Measurements from ENCODE around the gene PROM1.

Gene PROM1

GRCh38 chr4:16106956-16107355 lies 23.1 kb upstream of the PROM1 start:
- FAIRE-seq = no peak

GRCh38 chr4:16104520-16104919 lies 20.7 kb upstream of the PROM1 start:
- FAIRE-seq = no peak

- no peak for FAIRE-seq
Observed at GRCh38 chr4:16102356-16102755, 18.5 kb upstream of the PROM1 start.

- FAIRE-seq = no peak
Observed at GRCh38 chr4:16100833-16101232, 17.0 kb upstream of the PROM1 start.

GRCh38 chr4:16092682-16093319 lies 9.0 kb upstream of the PROM1 start:
- no peak for FAIRE-seq

GRCh38 chr4:16090096-16090705 lies 6.4 kb upstream of the PROM1 start:
- no peak for FAIRE-seq

GRCh38 chr4:16089156-16089555 lies 5.3 kb upstream of the PROM1 start:
- FAIRE-seq = no peak

GRCh38 chr4:16088601-16089000 lies 4.8 kb upstream of the PROM1 start:
- no peak for FAIRE-seq

GRCh38 chr4:16085822-16086221 lies 2.0 kb upstream of the PROM1 start:
- FAIRE-seq = no peak

- no peak for FAIRE-seq
Observed at GRCh38 chr4:16082426-16083240, 1.2 kb downstream of the PROM1 start.

GRCh38 chr4:16082041-16082425 lies 1.8 kb downstream of the PROM1 start:
- no peak for FAIRE-seq

- no peak for FAIRE-seq
Observed at GRCh38 chr4:16079046-16079445, 4.8 kb downstream of the PROM1 start.

- FAIRE-seq = no peak
Observed at GRCh38 chr4:16078195-16078760, 5.5 kb downstream of the PROM1 start.

GRCh38 chr4:16077786-16078185 lies 6.0 kb downstream of the PROM1 start:
- FAIRE-seq = no peak

- no peak for FAIRE-seq
Observed at GRCh38 chr4:16075975-16076757, 7.7 kb downstream of the PROM1 start.

- no peak for FAIRE-seq
Observed at GRCh38 chr4:16075061-16075460, 8.8 kb downstream of the PROM1 start.

GRCh38 chr4:16072168-16072567 lies 11.7 kb downstream of the PROM1 start:
- FAIRE-seq = no peak

- no peak for FAIRE-seq
Observed at GRCh38 chr4:16070203-16070602, 13.6 kb downstream of the PROM1 start.

- FAIRE-seq = no peak
Observed at GRCh38 chr4:16067515-16067914, 16.3 kb downstream of the PROM1 start.

- FAIRE-seq = no peak
Observed at GRCh38 chr4:16066586-16067128, 17.2 kb downstream of the PROM1 start.

GRCh38 chr4:16065066-16065465 lies 18.8 kb downstream of the PROM1 start:
- no peak for FAIRE-seq

- FAIRE-seq = no peak
Observed at GRCh38 chr4:16062601-16063000, 21.2 kb downstream of the PROM1 start.
